Right lobe of liver (tissue), 4 donors: ENCODE results near the gene LRRC7.

Experiments used
- POLR2A ChIP-seq: fragments of 450-650 bp; IDR thresholded peaks from one replicate; pipeline ENCODE4 v1.6.1; 2017; ENCODE audit warnings: antibody characterized with exemption, mild to moderate bottlenecking
- TF ChIP-seq, protein P1 (sequence below), 4 donors: fragments of 200-600 bp in 3 of 4; fragments of 450-650 bp in 1 of 4; IDR thresholded peaks; one replicate each; pipeline versions ENCODE4 v1.5.1 to v1.8.0; 2016 to 2022; ENCODE audit warnings: antibody characterized with exemption in 4 of 4, mild to moderate bottlenecking in 2 of 4
- donor health status: DM: no; HTN: no; CAD: no.
- donor health status: DM: no; HTN: no; CAD: no.
- donor health status: DM: no; HTN: yes; CAD: no.

GRCh38 chr1:69700770-69701169 is 133.0 kb downstream of the LRRC7 start:
- TF ChIP-seq, protein P1, sequence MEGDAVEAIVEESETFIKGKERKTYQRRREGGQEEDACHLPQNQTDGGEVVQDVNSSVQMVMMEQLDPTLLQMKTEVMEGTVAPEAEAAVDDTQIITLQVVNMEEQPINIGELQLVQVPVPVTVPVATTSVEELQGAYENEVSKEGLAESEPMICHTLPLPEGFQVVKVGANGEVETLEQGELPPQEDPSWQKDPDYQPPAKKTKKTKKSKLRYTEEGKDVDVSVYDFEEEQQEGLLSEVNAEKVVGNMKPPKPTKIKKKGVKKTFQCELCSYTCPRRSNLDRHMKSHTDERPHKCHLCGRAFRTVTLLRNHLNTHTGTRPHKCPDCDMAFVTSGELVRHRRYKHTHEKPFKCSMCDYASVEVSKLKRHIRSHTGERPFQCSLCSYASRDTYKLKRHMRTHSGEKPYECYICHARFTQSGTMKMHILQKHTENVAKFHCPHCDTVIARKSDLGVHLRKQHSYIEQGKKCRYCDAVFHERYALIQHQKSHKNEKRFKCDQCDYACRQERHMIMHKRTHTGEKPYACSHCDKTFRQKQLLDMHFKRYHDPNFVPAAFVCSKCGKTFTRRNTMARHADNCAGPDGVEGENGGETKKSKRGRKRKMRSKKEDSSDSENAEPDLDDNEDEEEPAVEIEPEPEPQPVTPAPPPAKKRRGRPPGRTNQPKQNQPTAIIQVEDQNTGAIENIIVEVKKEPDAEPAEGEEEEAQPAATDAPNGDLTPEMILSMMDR (IDR thresholded peaks at IDR 0.05): peak in 2 of 4 donors; percentile 9 to 17
- no peak for TF ChIP-seq POLR2A
